GM18520 (cell line): ENCODE results near the gene WIPF1.

Experiments used
- ATAC-seq: cut with Tn5 transposase; IDR thresholded peaks from one replicate; pipeline ENCODE4 v1.9.1; 2021; ENCODE audit not compliant: unreplicated experiment

The WIPF1 gene

GRCh38 chr2:174623106-174623637 is 25.6 kb upstream of the WIPF1 start:
- ATAC-seq, result no peak

- no peak for ATAC-seq
Measured at GRCh38 chr2:174621323-174621722, 23.7 kb upstream of the WIPF1 start.

GRCh38 chr2:174618179-174618578 is 20.6 kb upstream of the WIPF1 start:
- ATAC-seq, result no peak

- no peak for ATAC-seq
Measured at GRCh38 chr2:174617718-174618117, 20.1 kb upstream of the WIPF1 start.

- no peak for ATAC-seq
Measured at GRCh38 chr2:174617120-174617519, 19.5 kb upstream of the WIPF1 start.

- no peak for ATAC-seq
Measured at GRCh38 chr2:174615871-174616436, 18.4 kb upstream of the WIPF1 start.

- no peak for ATAC-seq
Measured at GRCh38 chr2:174614261-174614660, 16.7 kb upstream of the WIPF1 start.

GRCh38 chr2:174613531-174613930 is 15.9 kb upstream of the WIPF1 start:
- ATAC-seq, result no peak

GRCh38 chr2:174612970-174613369 is 15.4 kb upstream of the WIPF1 start:
- ATAC-seq, result no peak

GRCh38 chr2:174611854-174612253 is 14.2 kb upstream of the WIPF1 start:
- no peak for ATAC-seq

GRCh38 chr2:174611006-174611405 is 13.4 kb upstream of the WIPF1 start:
- no peak for ATAC-seq

GRCh38 chr2:174610243-174610995 is 12.8 kb upstream of the WIPF1 start:
- ATAC-seq, result no peak

GRCh38 chr2:174609261-174609660 is 11.7 kb upstream of the WIPF1 start:
- no peak for ATAC-seq

GRCh38 chr2:174608866-174609214 is 11.2 kb upstream of the WIPF1 start:
- peak; percentile 25 for ATAC-seq

GRCh38 chr2:174607989-174608865 is 10.6 kb upstream of the WIPF1 start:
- peak; percentile 54 for ATAC-seq

- ATAC-seq, result no peak
Measured at GRCh38 chr2:174607584-174607983, 10.0 kb upstream of the WIPF1 start.

GRCh38 chr2:174606336-174606735 is 8.7 kb upstream of the WIPF1 start:
- peak; percentile 37 for ATAC-seq

GRCh38 chr2:174605687-174606086 is 8.1 kb upstream of the WIPF1 start:
- ATAC-seq, result no peak

- no peak for ATAC-seq
Measured at GRCh38 chr2:174603280-174603679, 5.7 kb upstream of the WIPF1 start.

- no peak for ATAC-seq
Measured at GRCh38 chr2:174602745-174603144, 5.1 kb upstream of the WIPF1 start.

- ATAC-seq, result peak; percentile 32
Measured at GRCh38 chr2:174600349-174600748, 2.7 kb upstream of the WIPF1 start.
